HPDE6-E6E7 (cell line): ENCODE measurements around the gene BTNL8.

Source experiments
- DNase-seq: peaks from one replicate; pipeline ENCODE4 v3.0.0; 2011; ENCODE audit warnings: missing footprints; ENCODE audit errors: extremely low spot score

The BTNL8 gene, protein sequence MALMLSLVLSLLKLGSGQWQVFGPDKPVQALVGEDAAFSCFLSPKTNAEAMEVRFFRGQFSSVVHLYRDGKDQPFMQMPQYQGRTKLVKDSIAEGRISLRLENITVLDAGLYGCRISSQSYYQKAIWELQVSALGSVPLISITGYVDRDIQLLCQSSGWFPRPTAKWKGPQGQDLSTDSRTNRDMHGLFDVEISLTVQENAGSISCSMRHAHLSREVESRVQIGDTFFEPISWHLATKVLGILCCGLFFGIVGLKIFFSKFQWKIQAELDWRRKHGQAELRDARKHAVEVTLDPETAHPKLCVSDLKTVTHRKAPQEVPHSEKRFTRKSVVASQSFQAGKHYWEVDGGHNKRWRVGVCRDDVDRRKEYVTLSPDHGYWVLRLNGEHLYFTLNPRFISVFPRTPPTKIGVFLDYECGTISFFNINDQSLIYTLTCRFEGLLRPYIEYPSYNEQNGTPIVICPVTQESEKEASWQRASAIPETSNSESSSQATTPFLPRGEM

DNA sequence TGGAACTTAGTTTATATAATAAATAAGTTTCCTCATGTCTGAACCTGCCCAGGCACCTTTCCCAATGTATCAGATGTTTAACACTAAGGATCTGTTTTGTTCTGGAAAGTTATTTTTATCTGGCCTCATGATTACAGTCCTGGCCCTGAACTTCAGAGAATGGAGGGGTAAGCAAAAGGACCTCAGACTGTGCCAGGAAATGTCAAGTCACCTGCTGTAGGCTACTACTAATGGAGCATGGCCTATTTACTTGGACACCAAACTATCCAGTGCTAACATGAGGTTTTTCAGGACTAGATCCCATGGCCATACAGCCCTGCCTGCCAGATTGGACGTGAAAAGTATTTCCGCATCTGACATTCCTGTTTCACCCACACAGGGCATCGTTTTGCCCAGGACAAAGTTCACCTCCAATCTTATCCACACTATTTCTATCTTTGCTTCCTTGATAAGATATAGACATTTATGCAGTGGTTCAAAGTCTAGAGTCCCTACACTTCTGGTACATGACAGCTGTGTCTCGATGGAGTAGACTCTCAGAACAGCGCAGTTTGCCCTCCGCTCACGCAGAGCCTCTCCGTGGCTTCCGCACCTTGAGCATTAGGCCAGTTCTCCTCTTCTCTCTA is at the start of gene BTNL8:
Gene BTNL8, plus strand, starts transcription at position 539 of the 626 bp plus-strand sequence. CDS start 152 bp downstream, outside the sequence.
- DNase-seq = no peak

DNA sequence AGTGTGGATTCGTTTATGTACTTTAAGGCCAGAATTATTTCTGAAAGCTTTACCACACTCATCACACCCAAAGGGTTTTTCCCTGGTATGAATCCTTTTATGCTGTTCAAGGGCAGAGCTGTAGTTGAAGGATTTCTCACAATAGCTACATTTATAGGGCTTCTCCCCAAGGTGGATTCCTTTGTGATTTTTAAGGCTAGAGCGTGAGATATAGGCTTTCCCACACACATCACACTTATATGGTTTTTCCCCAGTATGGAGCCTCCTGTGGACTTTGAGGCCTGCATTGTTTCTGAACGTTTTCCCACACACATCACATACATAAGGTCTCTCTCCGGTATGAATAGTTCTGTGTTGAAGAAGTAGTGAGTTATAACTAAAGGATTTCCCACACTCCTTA is 49.1 kb upstream of the BTNL8 start:
- DNase-seq = no peak

DNA sequence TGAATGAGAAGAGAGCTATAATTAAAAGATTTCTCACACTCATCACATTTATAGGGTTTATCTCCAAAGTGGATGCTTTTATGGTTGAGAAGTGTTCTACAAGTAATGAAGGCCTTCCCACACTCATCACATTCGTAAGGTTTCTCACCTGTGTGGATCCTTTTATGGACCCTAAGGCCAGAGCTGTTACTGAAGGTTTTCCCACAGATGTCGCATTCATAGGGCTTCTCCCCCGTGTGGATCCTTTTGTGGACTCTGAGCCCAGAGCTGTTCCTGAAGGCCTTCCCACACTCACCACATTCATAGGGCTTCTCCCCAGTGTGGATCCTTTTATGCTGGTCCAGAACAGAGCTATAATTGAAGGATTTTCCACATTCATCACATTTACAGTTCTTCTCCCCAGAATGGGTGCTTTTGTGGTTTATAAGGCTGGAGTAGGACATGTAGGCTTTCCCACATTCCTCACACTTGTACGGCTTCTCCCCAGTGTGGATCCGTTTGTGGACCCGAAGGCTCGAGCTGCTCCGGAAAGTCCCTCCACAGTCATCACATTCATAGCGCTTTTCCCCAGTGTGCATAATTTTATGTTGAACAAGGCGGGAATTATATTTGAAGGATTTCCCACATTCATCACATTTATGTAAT is 48.4 kb upstream of the BTNL8 start:
- DNase-seq = no peak

DNA sequence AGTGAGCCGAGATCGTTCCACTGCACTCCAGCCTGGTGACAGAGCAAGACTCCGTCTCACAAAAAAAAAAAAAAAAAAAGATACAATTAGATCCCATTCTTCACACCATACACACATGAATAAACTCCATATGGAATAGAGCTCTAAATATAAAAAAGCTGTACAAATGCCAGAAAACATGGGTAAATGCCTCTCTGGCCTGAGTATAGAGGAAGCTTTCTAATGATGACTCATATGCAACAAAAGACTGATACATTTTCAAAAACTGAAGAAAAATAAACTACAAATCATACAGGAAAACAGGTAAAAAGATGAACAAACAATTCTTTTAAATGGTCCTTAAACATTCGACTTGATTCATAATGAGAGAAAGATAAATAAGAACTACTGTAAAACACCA is 46.5 kb upstream of the BTNL8 start:
- no peak for DNase-seq

DNA sequence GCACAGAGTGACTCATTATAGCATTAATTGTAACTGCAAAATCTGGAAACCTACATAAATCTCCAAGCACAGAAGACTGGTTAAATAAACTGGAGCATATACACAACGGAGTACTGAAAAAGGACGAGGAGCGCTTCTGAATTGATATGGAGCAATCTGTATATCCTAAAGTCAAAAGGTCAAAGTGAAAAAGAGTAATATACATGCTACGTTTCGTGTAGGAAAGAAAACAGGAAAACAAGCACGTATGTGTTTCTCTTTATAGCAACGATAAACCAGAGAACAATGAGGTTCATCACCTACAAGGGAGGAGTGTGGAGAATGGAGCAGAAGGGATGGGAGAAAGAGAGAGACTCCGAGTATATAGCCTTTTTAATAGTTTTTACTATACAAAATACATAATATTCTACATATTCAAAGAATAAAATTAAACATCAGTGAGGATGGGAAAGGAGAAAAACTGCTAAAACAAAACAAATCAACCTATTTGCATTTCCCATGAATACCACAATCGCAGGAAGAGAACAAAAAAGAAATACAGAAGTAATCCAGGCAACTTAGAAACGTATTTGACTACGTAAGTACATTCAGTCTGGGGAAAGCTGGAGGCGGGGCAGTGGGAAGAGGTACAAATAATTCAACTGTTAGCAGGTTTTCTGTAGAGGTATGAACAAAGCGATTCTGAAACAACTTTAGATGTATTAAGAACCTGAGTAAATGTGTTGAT is 45.7 kb upstream of the BTNL8 start:
- no peak for DNase-seq

DNA sequence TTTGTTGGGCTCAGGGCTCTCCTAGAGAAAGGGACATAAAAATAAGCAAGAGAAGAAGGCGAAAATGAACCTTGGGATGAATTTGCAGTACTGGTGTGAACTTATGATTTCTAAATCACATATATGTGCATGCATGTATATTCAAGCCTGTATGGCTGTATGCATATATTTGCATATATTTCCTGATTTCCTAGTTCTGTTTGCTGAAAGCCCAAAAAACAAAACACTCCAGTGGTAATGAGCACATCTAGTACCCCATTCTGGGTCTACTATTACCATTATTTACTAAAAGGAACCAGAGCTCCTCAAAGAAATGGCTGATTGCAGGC is 45.1 kb upstream of the BTNL8 start:
- DNase-seq = no peak

DNA sequence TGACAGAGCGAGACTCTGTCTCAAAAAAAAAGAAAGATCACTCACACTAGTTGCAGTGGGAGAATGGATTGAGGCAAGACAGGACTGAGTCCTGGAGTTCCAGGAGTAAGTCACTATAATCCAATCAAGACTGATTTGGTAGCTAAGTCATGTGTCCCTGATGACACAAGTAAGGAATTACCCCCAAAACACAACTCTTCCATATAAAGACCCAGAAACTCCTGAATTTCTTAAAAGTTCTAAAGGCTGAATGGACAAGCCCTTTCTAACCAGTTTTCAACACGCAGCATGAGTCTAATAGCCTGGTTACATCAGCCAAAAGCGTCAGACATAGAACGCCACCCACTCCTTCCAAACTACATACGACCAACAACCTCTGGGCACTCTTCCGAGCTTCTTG is 40.4 kb upstream of the BTNL8 start:
- no peak for DNase-seq

DNA sequence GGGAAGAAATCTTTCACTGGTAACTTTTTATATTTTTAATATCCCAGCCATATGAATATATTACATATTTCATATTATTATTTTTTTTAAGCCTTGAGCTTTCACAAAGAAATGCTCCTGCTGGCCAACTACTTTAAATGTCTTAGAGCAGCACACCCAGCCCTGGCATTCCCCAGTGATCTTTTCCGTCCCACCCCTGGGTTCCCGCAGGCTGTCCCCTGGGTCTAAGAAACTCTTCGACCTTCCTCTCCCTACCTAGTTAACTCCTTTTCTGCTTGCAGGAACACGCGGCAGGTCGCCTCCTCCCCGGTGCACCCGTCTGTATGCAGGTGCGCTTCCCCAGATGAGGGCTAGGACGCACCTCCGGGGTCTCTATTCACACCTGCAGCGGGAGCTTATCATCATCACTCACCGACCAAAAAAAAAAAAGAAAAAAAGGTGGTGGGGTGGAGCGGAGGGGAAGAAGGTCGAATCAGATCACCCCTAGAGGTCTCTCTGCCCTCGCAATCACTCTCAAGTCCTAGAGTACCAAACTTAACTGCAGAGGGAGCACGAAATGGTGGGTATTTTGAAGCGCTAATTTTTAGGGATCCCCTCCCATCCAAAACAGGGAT is 38.6 kb upstream of the BTNL8 start:
- DNase-seq = peak; percentile 44

DNA sequence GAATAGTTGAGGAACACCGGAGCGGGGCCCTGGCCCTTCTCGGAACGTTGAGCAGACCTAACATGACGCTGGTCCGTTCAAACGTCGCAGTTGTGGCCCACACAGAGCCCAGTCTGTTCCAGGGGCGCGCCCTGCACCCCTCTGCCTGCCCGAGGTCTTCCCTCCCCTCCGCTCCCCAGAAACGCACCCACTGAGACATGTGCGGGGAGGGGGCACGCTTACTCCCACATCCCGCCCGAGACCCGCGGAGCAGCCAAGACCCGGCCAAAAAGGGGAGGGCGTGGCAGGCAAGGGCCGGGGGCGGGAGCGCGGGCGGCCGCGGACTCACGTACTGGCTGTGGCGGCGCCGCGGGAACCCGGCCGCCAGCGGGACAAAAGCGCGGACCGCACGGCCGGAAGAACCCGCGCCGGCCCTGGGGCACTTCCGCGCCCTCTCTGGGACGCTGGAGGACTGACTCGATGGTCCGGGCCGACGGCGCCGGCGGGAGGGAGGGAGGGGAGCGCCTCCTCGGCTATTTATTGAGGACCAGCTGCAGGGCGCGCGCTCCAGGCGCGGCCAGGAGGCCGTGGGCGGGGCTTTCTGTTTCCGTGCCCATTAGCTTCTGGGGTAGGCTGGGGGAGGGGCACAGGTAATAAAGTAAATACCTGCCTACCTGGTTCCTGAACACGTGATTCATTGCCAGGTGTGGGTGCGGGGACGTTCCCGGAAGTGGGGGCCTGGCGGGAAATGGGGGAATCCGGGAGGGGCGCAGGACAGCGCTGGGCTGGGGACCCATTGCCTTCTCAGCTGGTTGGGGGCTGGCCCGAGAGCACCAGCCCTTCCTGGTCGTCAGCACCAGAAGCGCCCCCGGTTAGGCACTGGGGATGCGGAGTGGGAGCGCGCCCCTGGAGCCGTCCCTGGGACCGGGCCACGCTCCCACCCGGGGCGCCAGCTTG is 37.8 kb upstream of the BTNL8 start, which contains the start of gene ZFP62:
Gene ZFP62, minus strand, starts transcription at position 390 of the 936 bp plus-strand sequence. Its CDS starts 57 bp downstream, at position 333.
- peak; percentile 82 for DNase-seq

DNA sequence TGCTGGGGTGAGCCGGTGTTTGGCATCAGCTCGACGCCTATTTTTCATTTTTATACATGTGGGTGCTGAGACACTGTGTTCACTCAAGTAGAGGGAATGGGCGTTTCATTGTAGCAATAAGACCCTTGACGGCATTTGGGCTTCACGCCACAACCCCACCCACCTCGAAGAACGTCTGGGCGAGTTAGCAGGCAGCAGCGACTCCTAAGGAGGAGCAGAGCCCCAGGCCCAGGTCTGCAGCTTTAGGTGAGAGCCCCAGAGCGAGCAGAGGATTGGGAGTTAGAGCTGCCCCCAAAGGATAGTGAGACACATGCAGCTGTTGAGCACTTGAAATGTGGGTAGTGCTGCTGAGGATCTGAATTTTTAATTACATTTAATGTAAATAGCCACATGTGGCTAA is 36.3 kb upstream of the BTNL8 start:
- DNase-seq = no peak

DNA sequence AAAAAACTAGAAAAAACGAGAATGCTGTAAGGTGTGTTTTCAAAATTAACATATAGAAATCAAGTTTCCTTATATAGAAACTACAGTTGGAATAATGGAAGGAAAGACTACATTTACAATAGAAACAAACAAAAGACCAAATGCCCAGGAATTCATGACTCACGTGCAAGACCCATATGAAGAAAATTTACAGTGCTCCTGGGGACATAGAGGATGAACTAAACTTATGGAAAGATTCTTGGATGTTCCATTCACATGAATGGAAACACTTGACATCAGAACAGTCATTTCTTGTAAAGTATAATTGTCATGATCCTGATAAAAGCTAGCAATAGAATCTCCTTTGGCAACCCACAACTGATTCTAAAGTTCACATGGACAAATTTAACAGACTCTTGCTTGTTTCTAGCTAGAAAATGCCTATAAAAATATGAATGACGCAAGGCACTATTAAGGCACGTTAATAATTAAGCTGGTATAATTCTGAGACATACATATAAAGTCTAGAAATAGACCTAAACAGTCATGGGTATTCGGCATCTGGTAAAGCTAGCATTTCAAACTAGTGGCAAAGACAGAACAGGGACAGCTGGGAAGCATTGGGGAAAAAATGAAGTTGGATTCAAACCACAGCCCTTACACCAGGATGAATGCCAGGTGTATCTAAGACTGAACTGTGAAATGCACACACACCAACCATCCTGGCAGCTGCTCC is 32.8 kb upstream of the BTNL8 start:
- DNase-seq = no peak

DNA sequence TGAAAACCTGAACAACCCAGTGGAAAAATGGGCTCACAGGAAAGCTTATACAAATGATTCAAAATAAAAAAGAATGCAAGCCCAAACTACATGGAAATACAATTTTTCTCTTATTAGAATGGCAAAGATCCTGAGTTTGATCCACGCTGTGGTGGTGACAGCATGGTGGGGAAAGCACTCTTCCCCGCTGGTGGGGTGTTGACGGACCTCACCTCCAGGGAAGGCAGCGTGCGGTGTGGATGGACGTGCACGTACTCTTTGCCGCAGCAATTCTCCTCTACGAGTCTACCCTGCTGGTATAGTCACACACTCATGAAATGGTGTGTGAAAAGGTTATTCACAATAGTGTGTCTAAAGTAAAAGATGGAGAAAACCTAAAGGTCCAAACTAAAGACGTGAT is 32.0 kb upstream of the BTNL8 start:
- no peak for DNase-seq

DNA sequence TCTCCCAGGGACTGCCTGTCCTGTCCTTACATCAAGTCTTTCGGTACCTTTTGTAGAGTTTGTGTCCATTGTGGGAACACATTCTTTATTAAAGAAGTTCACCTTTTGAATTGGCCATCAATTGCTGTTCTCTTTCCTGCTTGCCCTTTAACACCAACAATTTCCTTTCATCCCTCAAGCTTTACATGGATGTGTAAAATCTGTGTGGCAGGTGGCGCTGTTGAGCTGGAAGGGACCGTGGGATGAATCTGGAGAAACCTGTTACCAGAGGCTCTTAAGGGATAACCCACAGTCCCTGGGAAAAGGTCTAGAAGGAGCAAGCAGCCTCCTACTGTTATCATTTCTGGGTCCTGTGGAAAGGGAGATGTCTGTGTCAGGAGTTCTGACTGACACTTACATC is 30.0 kb upstream of the BTNL8 start:
- peak; percentile 78 for DNase-seq

DNA sequence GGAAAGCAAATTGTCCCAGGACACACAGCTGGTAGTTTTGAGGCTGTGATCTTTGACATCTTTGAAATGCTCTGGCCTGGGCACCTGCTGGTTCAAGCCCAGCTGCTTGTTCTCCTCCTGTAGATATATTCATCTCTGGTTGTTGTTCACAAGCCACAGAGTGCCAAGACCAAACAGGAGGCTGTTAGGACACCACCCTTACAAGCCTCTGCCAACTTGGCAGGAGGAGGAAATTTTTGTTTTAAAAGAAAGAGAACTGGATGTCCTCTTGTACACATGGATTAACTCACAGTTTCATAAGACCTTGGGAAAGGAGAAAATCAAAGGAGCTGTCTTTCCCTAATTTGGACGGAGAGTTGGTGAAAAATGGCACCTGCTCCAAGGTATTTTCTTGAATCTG is 29.4 kb upstream of the BTNL8 start:
- DNase-seq = no peak

DNA sequence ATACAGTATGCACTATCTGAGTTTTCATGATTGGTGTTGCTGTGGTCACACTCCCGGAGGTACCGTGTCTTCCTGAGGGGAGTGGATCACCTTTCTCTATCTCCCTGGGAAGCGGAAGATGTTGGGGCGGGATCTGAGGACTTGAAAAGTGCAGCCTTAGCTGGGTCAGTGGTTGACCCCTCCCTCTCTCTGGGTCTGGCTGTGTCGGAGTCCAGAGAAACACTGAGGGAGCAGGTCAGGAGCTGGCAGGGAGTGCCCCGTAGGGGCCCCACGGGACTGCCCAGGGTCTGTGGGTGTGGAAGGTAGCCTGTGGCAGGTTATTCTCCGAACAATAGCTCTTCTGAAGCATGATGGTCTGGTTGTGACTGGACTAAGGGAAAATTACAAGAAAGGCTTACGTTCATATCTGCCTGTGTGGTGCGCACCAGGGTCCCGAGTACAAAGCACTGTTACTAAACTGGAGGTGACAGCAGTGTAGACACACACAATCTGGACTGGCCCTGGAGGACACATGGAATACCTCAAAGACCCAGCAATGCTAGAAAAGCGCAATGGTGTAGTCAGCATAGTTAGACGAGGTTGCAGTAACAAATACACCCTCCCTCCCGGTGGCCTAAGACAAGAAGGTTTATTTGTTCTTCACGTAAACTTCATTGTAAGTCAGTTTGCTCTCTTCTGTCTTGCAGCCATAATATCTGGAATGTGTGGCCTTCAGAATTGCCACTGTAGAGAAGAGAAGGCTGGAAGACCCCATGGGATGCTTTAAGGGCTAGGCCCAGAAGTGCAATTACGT is 28.5 kb upstream of the BTNL8 start:
- no peak for DNase-seq

DNA sequence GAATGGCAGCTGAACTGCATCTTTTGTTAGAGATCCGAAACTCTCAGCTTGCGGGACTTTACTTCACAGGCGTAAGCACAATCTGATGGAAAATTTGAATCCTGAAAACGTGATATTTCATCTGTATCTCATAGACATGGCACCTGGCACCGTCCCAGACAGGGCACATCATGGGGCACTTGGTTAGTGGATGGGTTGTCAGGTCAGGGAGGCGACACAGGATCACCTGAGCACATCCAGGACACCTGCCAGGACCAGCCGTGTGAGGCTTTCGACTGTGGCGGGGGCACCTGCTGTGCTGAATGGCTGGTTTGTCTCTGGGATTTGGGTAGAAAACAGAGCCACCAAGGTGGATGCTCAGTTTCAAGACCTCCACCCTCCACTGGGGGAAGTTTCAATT is 26.5 kb upstream of the BTNL8 start:
- DNase-seq = no peak

DNA sequence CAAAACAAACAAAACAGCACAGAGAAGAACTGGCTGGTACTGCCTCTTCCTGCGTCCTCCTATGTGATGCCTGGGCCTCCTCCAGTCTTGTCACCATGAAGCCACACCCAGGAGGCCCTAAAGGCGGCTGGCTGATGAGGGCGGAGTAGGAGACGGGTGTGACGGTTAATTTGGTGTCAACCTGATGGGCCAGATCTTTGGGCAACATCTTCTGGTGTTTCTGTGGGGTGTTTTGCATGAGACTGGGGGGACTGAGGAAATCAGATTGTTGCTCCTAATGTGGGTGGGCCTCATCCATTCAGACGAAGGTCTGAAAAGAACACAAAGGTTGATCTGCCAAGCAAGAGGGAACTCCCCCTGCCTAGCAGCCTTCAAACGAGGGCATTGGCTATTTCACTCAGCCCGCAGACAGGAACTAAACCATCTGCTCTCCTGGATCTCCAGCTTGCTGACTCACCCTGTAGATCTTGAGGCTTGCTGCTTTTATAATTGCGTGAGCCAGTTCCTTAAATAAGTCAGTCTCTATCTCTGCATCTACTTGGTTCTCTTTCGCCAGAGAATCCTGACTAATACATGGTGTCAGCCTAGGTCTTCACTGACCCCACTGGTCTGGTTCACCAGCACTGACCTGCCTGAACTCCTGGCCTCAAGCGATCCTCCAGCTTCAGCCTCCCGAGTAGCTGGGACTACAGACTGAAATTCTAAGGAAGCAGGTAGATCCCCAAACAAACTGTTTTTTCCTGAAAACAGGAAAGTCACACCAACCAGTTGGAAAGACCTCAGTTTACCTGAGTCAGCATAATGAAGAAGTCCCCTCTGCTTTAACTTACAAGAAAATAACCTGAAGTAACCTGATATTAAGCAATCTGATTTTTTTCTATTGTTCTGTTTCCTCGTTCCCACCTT is 25.1 kb upstream of the BTNL8 start:
- DNase-seq = no peak
